ENCODE results near the gene DEGS2.
"Not testable (repeated sequence)": the region's sequence is repeated elsewhere in the genome, so short reads cannot be mapped to it uniquely, and the experiment has no call there.

The DEGS2 gene

DNA sequence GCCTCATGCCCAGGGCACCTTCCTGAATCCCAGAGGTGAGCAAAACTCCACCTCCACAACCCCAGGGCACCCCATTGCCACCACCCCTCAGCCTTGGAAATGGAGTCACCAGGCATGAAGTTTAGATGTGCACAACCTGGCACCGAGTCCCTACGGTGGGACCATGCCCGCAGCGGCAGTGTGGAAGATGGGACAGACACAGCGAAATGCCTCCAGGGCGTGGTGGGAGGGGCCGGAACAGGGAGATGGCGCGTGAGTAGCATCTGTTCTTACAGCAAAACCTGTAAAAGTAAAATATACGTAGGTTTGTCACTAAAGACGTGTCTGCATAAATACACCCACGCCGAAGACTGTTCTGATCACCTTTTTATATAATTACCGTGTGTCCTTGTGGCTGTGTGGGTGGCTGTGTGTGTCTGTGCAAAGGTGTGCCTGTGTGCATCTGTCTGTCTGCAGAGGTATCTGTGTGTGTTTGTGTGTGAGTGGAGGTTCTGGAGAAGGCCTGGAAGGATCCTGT, 17.4 kb upstream of the DEGS2 start:
- DNase-seq: no peak

DNA sequence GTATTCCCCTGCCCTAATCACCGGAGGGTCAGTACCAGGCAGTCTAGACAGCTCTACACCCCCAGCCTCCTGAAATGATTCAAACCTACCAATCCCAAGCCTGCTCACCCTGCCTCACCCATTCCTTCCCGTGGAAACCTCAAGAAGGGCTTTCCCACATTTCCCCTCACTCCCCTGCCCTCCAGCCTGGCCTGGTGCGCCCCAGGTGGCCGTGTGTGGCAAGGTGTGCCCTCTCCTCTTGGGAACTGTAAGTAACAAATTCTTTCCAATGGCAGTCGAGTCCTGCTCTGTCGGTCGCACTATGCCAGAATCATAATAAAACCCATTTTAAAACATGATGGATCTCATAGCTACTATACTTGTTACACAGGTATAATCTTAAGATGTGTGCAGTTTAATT, 13.9 kb upstream of the DEGS2 start:
- no peak for DNase-seq

DNA sequence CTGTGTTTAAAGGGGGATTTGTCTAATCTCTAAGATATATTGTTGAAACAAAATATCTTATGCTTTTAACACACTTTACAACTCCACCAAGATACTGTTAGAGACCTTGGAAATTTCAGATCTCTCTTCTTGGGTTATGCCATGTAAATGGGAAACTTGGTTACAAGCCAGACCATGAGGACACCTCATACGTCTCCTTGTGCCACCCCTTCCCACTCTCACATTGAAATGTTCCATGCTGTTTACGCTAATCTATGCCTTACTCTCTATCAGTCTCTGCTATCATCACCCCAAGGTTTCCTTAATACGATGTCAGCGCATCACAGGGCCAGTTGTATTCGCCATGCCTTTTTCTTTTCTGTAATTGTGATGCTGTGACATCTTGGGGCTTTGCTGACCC, 13.4 kb upstream of the DEGS2 start:
- DNase-seq: no peak

DNA sequence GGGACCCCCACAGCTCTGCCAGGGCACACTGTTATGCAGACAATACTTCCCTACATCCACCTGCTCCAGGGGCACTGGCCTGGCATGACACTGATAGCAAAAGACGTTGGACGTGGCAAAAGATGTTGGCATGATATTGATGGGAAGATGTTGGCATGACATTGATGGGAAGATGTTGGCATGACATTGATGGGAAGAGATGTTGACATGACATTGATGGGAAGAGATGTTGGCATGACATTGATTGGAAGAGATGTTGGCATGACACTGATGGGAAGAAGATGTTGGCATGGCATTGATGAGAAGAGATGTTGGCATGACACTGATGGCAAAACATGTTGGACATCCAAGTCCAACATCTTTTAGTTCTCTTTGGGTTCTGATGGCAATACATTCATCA, 11.4 kb upstream of the DEGS2 start:
- DNase-seq: no peak

DNA sequence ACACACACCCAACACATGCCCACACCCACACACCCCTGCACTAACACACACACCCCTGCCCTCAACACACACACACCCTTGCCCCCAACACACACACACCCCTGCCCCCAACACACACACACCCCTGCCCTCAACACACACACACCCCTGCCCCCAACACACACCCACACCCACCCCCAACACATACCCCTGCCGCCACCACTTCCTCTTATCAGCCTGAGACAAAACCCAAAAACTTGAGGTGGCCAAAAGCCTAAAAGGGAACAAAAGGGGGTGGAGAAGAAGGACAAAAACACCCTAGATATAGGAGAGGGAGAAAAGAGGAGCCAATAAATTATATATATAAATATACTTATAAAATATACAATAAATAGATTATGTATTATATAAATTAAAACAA, 9.1 kb upstream of the DEGS2 start:
- no peak for DNase-seq

- DNase-seq: no peak
Measured at GRCh38 chr14:100165831-100166440, 6.5 kb upstream of the DEGS2 start.

GRCh38 chr14:100165376-100165775, 5.9 kb upstream of the DEGS2 start:
- no peak for DNase-seq

DNA sequence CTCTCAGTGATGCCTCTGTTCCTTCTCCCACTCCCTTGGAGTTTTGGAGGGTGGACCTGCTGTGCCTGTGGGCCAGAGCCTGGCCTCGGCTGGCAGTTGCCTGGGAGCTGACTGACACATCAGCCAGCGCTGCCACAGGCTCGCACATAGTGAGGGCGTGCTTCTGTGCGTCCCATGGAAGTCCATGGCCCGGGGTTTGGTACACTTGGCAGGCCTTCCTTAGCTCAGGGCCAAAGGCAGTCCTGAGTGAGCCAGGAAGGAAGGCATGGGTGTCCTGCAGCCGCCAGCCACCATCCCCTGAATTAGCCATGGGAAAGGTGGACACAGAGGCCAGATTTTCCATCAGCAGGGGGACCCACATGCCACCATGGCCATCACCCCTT, 1.1 kb upstream of the DEGS2 start:
- no peak for DNase-seq

DNA sequence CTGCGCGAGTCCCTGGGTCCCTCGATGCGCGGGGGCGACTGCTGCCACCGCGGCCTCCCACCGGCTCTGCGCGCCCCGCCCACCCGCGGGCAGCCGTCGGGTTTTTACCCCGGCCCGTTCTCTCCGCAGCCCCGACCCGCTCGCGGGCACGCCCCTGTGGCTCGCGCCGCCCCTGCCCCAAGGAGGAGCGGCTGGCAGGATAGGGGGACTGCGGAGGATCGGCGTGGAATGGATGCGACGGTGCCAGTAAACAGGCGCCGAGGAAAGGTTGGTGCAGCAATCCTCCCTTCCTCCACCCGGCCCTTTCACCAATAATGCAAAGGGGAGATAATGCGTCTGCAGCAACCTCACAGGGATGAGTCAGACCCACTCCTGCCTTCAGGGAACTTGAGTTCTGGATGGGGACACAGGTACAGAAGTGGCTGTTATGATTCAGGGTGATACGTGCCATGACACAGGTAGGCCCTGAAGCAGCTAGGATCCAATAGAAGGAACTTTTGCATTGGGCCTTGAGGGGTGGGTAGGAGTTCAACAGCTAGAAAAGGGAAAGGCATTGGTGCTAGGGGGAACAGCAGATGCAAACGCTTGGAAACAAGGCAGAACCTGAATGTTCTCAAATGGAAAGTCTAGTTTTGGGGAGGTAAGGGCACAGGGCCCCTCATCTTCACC, 554 bp upstream of the DEGS2 start:
- DNase-seq: no peak

DNA sequence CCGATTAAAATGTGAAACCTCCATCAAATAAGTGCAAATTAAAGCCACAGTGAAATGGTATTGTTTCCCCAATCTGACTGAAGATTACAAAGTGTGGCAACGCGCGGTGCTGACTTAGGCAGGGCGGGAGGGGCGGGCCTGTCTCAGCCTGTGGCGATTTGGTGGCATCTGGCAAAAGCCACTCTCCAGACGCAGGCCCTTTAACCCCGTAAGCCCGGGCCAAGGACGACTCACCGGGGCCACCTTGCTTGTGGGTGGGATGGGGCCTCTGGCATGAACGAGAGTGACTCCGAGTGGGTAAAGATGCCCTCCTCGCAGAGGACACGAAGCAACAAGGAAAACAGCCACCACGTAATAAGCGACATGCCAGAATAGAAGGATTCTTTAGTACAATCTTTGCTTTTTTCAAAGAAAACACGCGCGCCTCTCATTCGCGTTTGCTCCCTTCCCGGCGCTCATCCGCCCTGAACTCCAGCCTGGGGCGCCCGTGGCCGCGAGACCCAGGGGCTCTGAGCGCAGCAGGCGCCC, 815 bp downstream of the DEGS2 start:
- no peak for DNase-seq

- not testable (repeated sequence) for DNase-seq
Measured at GRCh38 chr14:100157548-100158232, 1.8 kb downstream of the DEGS2 start.

DNA sequence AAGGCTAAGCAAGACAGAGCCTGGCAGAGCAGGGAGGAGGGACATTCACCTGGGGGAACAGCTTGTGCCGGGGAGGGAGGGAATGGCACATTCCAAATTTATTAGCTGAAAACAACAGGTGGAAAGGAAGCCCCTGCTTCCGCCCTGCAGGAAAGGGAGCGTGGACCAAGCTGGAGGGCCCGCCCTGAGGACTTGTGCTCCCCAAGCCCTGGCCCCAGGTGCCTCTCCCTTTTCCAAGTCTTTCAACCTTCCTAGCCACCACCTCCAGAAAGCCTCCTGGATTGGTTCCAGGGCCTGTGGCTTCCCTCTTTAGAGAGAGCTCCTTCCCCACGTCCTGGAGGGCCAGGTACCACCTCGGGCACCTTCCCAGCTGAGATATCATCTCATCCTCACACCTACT, 2.7 kb downstream of the DEGS2 start:
- no peak for DNase-seq

- DNase-seq: no peak
Measured at GRCh38 chr14:100155756-100156616, 3.5 kb downstream of the DEGS2 start.

GRCh38 chr14:100155049-100155621, 4.3 kb downstream of the DEGS2 start:
- peak; percentile 26 for DNase-seq

- no peak for DNase-seq
Measured at GRCh38 chr14:100153560-100153959, 5.9 kb downstream of the DEGS2 start.

GRCh38 chr14:100152091-100152490, 7.4 kb downstream of the DEGS2 start:
- DNase-seq: no peak

DNA sequence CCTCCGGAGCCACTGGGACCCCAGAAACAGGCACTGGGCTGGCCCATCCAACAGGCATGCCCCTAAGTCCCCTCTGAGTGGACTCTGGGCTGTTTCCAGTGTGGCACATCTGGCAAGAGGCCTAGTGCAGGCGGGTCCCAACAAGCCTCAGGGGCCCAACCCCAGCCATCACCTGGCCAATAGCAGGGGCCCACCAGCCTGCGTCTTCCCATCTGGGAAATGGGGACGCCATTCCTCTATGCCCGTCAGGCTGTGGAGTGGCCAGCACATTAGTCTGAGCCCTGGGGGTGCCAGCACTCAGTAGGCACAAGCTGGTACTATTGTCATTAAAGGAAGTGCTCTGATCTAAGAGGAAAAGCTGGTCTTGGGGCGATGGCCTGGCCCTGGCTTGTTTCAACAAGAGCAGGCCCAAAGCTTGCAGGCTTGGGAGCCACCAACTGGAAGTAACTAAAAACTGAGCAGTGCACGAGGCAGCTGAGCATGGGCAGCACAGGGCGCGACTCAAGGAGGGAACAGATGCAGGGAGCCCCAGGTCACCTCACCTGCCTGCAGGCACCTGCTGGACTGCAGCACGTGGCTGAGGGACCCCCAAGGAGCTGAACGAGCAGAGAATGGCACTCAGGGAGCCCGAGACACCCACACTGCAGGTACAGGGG, 8.4 kb downstream of the DEGS2 start:
- DNase-seq: no peak

DNA sequence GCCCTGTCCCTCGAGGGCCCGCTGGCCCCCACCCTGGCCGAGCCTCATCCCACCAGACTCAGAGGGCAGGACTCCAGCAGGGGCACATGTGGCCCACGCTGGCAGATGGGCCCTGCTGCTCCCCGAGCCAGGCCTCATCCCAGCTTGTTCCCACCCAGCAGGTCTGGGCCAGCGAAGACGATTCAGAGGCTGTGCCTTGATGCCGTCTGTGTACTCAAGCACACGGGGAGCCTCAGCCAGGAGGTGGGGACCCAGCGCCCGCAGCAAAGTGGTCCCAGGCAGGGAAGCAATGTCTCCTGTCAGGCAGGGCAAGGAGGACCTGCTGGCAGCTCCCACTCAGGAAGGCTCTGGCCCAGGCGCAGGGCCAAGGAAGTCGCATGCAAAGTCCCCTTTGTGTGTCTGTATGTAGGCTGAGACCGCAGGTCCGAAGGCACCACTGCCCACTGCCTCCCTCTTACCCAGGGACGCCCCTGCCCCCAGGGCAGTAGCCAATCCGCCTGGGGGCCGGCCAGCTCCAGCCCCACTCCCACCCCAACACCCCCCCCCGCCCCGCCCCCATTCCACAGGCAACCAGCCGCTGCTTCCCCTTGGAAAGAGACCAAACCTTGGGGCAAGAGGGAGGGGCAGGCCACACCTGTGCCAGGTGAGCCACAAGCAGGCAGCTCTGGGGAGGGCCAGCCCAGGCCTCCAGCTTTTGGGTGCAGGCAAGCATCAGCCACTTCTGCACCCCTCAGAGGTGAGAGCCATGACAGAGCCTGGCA, 9.4 kb downstream of the DEGS2 start:
- no peak for DNase-seq

GRCh38 chr14:100148837-100149731, 10.4 kb downstream of the DEGS2 start:
- DNase-seq: no peak

All from EL (cell line).